HG03575 (cell line): Measurements from ENCODE around the gene ZIC1.

Experiments used
- ATAC-seq: cut with Tn5 transposase; IDR thresholded peaks from one replicate; pipeline ENCODE4 v1.9.1; 2021; ENCODE audit not compliant: unreplicated experiment, insufficient number of reproducible peaks, low FRiP score; ENCODE audit errors: extremely low read depth

The ZIC1 gene

DNA sequence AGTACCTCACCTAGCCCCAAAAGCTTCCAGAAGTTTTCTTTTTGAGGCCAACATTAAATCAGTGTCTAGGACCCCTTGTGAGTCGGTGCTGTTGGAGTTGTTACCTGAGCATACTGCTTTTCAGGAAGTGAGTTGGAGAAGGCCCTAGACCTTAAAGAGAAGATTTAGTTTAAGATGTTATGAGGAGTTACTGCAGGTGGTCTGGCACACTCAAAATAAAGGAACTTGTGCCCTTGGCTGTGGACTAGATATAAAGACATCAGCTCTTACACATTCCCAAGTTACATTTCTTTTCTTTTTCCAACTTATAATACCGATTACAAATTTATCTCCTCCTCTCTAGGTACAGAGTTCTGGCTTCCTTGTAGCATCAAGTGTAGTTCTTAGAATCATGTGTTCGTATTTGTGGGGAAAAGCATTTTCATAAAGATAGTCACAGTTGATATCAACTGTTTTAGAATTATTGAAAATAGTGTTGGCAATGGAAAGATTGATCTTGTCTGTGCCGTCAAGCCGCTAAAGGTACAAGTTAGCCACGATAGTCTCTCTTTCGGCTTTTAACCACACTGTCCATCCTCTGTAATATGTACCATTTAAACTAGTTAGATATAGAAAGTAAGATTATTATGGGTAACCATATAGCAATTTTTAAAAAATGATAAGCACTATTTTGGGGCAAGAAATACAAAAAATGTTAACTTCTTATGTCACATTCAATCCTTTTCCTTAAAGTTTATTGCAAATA is 8.6 kb downstream of the ZIC1 start:
- ATAC-seq: no peak

DNA sequence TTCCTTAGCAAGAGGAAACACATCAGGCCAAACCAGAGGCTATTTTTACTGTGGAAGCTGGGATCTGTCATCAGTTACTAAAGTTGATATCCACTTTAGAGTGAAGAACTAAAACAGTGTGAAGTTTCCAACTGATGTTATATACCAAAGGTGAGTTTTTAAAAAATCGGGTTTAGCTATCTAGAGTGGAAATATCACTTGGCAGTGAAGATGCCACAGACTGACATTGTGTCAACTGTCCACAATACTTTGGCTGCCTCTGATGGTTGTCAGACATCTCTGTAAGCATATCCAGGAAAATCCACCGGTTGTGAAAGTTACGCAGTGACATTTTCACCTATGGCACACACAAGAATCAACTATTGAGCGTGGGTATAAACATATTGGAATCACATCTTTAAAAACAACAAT is 9.2 kb downstream of the ZIC1 start:
- no peak for ATAC-seq

DNA sequence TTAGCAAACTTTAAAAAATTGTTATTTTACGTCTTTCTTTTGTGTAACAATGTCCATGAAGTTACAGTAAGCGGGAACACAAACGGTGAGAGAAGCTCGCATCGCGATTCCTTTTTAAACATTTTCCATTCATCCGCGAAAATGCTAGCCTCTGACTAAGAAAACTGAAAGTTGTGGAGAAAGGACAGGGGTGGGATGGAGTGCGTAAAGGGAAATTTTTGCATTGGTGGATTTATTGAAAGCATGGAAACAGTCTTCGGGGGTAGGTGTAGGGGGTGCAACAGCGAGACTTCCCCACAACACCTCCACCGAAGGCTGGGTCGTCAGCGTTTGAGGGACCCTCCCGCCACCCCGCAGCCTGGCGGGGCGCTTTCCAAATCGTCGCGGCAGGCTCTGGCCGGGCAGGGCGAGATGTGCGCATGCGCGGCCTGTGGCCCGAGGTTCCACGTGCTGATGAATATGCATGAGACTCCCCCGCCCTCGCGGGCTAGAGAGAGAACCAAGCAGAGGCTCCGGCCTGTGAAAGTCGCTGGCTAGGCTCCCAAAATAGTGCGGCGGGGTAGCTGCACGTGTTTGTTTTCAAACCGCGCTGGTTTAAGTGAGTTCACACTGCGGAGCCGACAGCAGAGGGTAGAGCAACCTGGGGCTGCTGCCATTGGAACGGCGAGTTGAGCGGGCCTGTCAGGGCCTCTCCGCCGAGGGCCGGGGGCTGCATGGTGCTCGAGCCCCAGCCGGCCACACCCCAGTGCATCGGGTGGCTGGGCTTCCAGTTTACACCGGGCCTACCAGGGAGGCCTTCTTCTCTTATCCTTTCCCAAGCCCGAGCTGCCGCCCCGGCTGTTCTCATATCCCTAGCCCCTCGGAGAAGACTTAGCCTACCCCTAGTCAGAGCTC is 9.9 kb downstream of the ZIC1 start:
- no peak for ATAC-seq

DNA sequence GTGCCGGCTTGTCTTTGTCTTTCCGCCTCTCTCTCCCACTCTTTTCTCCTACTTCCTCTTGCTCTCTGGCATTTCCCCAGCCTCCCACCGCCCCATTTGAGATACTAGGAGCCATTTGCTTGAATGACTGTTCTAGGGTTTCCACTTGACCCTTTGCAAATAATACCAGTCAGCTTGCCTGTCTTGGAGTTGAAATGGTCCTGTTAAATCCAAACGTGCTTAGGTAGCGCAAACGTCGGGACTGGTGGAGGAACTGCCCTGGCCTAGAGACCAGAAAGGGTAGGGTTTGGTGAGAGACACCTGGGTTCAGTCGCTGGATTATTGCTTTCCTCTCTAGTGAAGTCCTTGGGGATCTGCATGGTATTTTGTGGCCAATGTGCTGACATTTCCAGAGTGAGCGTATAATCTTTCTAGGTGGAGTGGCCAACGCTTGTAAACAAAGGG is 10.6 kb downstream of the ZIC1 start:
- ATAC-seq: no peak

DNA sequence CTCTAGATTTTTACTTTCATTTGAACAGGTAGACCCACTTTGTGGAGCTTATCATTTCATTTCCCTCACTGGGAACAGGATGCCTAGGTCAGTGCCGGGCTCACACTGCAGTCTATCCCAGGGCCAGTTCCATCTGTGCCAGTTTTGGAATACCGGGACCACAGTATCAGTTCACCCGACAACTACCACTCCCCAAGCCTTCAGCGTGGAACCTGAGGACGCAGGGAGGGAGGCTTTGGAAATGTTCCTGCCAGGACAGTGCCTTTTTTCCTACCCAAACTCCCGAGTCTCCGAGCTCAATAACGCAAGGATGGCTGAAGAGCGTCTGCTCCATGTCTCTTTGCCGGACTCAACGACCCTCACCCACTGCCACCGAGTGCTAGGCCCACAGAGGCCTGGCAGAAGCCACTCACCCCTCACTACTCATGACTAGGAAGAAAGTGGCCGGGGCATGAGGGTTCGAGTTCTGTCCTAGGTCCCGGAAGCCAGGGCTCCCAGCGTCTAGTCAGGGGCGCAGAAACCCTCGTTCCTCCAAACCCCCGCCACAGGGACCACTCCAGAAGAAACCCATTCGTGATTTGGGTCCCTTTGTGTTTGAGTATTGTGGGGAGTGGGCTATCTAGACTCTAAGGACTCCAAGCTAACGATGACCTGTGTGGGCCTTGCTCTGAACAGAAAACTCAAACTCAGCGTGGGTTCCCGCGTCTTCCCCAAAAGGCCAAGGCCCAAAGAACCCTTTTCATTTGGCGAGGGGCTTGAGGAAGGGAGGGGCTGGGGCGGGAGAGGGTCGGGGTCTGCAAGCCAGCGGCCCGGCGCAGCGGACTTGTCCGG is 11.4 kb downstream of the ZIC1 start:
- ATAC-seq: no peak

DNA sequence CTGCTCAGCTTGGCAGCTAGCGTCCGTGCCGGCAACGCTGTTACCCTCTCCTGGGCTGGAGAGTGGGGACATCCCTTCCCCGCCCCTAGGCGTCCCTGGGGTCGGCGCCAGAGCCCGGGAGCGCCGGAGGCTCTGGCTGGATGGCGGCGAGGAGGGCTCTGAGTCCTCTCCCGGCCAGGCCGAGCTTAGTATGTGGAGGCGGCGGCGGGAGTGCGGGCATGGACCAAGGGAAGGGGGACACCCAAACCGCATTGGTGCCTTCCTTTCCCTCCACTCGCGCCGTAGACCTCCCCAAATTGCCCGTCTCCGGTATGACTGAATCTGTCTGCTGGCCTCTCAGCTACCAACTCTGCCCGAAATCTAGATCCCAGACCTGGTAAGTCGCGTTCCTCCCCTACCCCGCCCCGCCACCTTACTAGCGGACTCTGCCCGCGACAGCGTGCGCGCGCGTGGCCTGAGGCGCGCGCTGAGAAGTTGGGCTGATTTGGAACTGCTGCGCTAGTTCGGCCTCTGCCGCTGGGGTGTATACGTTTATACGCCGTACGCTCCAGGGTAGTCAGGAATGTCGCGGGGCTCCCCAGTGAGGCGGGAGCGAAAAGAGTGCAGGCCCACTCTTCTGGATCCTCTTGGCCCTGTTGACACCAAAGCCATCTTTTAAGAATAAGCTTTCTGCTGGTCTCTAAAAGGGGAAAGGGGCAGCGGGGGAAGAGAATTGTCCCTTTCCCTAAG is 12.2 kb downstream of the ZIC1 start:
- ATAC-seq: no peak

DNA sequence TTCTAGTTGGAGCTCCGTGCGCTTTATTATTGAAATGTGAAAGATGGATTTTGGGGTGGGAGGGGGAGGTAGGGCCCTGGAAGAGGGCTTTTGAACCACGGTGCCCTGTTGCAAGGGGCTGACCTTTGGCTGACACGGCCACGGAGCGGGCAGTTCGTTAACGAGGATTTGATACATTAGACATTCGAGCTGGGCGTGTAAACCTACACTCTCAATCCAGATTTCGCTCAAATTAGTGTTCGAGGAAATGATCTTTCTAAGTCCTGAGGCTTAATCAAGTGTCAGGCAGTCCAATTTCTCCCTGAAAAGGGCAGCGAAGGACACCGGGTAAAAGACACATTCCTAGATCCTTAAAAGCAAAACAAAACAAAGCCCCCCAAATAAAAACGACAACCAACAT is 13.0 kb downstream of the ZIC1 start:
- no peak for ATAC-seq

DNA sequence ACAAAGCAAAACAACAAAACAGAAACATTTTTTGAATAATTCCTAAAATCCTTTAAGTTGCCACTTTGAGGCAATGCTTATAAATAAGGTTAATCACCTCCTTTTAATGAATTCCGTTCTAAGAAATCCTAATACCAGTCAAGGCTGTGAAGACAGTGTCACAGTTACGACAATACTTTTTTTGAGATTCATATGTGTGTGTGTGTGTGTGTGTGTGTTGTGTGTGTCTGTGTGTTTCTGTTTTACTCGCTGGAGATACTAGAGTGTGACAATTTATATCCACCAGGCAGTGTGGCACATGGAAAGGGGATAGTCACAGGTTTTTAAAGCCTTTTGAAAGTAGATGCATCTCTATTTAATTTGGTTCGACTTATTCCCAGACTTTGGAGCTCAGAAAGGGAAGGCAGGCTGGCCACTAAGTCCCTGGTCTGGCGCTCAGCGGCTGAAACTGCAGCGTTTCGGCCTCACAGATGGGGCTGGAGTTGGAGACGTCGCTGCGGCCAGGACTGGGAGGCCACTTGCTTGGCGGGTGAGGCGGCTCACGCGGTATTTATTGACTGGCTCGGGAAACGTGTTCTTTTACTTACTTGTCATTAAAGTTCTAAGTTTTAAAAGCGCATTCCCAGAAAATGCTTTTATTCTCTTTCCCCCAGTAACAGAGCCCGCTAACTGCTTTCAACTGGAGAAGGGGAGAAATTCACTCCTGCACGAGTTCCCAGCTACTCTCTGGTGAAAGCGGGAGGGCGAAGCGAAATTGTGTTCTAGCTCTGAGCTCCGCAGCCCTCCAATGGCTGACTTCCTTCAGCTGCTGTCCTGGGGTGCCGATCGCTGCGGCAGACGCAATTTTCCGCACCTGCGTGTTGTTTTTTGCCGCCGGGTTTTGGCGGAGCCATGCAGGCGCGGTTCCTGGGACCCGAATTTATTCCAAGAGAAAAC is 13.7 kb downstream of the ZIC1 start:
- ATAC-seq: no peak

DNA sequence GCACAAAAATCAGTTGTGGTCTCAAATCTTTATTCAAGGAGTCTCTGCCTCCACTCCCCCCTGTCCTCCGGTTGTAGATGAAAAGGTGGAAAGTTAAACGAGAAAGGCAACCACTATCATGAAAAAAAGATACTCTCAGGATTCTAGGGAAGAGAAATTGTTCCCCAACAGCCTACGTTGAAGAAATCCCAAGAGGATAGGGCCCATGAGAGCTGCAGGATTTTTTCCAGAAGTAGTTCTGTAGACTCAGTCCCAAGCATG is 14.3 kb downstream of the ZIC1 start:
- no peak for ATAC-seq

DNA sequence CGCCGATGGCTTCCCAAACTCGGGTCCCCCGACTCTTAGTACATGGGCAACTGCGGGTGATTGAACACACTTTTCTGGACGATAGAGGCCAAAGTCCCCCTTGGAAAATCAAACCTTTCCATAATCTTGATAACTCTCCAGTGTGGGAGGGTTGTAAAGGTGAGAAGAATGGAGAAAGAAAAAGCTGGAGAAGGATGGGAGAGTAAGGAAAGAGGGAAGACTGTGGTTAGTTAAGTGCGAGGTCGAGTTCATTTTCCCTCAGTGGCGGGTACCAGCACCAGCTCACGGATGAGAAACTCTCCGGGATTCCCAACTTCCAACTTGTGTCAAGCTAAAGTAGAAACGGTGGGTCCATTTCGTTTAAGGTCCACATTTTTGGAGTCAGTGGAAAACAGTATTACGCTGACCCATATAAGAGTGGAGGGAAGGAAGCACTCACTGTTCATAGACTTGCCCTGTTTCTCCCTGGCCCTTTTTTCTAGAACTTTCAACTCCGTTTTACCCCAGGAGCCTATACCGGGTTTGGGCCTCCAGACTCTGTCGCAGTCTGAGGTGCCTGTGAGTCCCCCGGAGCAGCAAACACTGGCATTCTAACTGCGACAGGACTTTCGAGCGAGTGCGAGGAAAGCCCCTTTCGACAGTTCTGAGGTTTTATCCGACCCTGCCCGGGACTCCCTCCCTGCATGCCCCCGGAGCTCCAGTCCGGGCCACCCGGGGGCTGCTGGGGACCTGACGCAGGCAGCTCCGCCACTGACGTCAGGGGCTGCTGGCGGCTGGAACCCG is 14.8 kb downstream of the ZIC1 start:
- ATAC-seq: no peak

DNA sequence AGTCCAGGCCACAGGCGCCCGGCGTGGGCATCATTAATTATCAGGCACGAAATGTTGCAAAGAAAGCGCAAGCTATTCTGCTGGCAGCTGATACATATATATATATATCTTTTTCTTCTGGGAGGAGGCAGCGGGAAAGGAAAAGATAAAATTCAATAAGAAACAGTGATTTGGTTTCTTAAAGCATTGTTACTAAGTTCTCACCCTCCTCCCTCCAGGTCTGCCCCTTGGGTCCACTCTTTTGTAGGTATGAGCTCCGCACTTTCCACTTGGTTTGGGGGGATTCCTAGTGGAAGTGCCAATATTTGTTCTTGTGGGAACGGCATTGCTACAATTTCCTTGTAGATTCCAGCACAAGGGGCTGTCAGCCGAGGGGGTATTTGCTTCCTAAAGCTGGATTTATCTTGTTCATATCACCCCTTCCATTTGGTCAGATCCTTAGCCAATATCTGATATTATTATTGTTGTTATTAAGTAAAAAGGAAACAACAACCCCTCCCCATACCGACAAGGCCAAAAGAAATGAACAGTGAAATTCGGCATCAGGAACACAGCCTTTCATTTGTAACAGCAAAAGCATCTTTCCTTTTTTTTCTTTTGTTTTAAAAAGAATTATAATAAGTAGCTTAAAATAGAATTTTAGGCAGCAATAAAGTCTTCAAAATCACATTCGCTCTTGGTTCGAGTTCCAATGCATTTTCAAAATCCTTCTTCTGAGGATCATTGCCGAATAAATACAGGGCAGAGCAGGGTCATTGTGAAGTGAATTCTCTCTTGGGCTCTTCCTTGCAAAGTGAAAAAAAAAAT is 15.6 kb downstream of the ZIC1 start:
- ATAC-seq: no peak

DNA sequence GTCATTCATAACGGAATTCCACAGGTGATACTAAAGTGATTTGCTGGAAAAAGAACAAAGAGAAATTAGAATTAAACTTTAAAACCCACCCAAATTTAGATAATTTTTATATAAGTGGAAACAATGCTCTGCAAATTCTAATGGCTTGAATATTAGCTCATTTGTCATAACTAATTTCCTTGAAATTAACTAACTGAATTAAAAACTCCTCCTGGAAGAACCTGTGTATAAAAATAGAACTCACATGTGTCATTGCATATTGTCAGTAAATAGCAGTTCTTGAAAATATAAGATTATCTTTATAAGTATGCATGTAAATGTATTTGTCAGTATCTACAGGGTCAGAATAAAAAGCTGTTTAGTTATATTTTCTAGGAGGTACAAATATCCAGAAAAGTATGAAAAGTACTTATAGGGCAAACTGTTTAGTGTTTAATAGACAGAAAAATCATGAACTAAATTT is 16.3 kb downstream of the ZIC1 start:
- ATAC-seq: no peak

DNA sequence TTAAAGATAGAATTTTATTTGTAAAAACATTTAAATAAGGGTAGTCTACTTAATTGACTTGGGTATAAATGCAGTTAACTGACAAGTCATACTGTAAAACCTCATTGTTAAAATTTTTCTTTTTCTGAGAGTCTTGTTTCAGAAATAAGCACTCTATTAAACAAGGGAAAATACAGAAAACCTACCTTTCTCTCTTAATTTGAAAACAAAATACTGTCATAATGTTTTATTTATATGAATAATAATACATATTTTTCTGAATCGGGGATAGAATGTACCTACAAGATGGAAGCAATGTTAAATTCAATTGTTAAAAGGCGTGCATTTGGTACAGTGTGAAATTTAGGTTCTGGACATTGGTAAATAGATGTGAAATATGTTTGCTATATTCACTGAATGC is 17.8 kb downstream of the ZIC1 start:
- ATAC-seq: no peak

DNA sequence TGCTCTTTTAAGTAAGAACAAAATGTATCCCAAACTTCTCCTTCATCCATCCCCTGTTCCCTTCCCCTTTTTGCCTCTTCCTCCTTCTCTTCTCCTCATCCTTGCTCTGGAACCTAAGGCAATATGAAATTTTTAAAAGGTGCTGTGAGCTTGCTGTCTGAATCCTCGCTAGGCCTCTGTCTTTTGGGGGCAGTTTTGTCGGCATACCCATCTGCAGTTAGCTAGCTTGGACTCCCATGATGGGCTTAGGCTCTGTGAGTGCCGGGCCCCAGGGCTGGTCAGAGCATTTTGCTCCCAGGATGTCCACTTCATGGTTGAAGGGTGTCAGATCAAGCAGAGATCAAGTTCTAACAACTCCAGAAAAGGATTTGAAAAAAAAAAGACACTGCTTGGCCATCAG is 18.6 kb downstream of the ZIC1 start:
- no peak for ATAC-seq

DNA sequence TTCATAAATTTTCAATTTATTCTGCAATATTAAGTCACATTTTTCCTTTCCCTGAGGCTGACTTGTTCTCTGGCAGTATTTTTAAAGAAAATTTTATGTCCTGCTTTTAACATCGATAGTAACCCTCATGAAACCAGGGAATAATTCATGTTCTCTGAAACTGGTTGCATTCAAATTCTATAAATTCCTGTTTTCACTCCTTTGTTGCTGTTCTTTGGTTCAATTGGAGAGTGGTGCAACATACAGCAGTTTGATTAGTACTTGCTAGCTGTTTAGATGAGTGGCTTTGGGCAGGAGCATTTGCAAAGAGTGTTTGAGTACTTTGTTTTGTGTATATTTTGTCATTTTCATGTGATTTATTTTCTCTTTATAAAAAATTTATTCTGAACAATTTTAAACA is 19.2 kb downstream of the ZIC1 start:
- ATAC-seq: no peak

DNA sequence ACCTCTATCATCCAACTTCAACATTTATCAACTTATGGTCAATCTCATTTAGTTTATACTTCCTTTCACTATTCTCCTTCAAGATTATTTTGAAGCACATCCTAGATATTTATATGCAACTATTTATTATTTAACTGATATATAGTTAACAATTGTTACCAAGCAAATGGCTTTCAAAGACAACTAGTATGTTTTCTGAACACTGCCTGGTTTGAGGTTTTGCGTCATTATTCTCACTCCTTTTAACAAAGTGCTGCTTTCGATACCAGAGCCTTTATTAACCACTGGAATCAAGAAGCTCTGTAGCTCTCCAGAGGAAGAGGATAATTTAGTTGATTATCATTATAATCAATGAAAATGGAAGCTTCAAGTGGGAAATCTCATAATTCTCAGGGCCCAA is 19.6 kb downstream of the ZIC1 start:
- ATAC-seq: no peak

GRCh38 chr3:147431751-147432150 is 22.6 kb downstream of the ZIC1 start:
- no peak for ATAC-seq
